ENCODE results near the gene RNPEPL1. TPM values are rescaled to one million over a fixed set of nuclear protein-coding genes. Genes with fewer than 3 reads are reported as not detected.
A peak's percentile ranks its signal among the peaks of the same experiment; 100 is the strongest.
"Not testable (repeated sequence)": the region's sequence is repeated elsewhere in the genome, so short reads cannot be mapped to it uniquely, and the experiment has no call there.

Gene RNPEPL1
- total and polyA plus RNA-seq, 2 experiments from 2014 or later, result 11.1 to 23.0 TPM

DNA sequence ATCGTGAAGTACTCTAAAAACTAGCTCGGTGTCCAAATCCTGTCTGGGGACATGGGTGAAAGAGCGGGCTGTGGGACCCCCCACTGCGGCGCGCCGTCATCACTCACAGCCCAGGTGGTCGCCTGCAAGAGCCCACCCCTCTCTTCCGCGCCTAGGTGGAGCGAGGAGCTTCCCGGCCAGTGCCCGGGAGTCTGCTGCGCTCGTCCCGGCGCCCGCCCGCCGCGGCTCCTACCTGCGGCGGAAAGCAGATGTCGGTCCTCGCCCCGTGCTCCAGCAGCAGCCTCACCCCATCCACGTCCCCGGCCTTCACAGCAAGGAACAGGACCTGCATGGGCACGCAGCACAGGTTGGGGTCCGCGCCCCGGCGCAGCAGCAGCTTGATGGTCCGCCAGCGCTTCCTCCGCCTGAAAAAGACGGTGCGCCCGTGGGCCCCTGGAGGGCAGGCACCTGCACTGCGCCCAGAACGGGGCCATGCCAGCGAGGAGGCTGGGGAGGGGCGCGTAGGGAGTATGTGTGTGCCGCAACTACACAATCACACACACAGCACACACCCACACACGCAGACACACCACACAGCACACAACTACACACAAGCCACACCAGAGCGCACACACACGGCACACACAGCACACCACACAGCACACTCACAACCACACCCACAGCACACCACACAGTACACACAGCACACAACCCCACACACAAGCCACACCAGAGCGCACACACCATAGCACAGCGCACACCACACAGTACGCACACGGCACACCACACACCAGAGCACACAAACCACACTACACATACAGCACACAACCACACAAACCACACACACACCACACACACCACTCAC lies 47.9 kb upstream of the RNPEPL1 start:
- peak; percentile 37 for DNase-seq
- in situ Hi-C loops (cut with MboI), result no loop called here
- no peaks in the 10 kb centered on the region for H3K27me3 ChIP-seq (replicated peaks; ENCODE audit: insufficient read depth)
- no peaks in the 10 kb centered on the region for H3K79me2 ChIP-seq (ENCODE audit: insufficient read depth)
- H3K27ac ChIP-seq, result no peak overlapping the region
- peak overlapping the region; percentile 79 for H2AFZ ChIP-seq
- TF ChIP-seq EZH2phosphoT487 (IDR thresholded peaks at IDR 0.05; ENCODE audit: insufficient read depth, low read depth), result no peak
- no peak for TF ChIP-seq EZH2 (IDR thresholded peaks at IDR 0.05; ENCODE audit: insufficient read depth, poor library complexity, severe bottlenecking)
- peak overlapping the region; percentile 63 for H3K4me3 ChIP-seq
- H3F3A ChIP-seq (ENCODE audit: insufficient read depth), result no peaks in the 10 kb centered on the region
- no peaks in the 10 kb centered on the region for H3K9me3 ChIP-seq (ENCODE audit: low read depth)
- H3K9ac ChIP-seq, result peak overlapping the region; percentile 56
- no peaks in the 10 kb centered on the region for H4K20me1 ChIP-seq (ENCODE audit: insufficient read depth)
- no peaks in the 10 kb centered on the region for H3K36me3 ChIP-seq (ENCODE audit: low read depth)
- peaks cover 7% of the 10 kb centered on the region; the same call in 1 of the 2 replicates for H3K4me1 ChIP-seq (ENCODE audit: insufficient read depth)
- H3K4me2 ChIP-seq (ENCODE audit: unreplicated experiment), result peak overlapping the region; percentile 76
- H3K9me2 ChIP-seq (ENCODE audit: insufficient read depth), result no peaks in the 10 kb centered on the region
- 18 to 21% methylated on average over 47 to 52 of the region's 52 CpGs for WGBS, 2 experiments (ENCODE audit: low coverage in 1 of 2, low lambda C conversion rate in 2 of 2, missing lambda C conversion rate in 2 of 2)

DNA sequence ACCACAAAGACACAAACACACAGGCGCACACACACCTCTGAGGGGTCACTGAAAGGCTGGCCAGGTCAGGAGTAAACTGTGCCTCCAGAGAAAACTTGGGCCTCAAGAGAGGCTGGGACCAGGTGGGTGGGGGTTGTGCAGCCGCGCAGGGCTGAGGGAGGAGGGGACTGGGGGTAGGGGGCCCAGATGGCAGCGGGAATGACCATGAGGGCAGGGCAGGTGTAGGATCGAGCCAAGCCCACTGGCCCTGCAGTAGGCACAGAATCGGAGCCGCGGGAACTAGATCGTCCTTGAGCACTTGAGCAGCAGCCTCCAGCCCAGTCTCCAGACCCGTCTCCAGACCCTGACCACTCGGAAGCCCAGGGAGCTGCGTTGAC lies 47.3 kb upstream of the RNPEPL1 start:
- Histone ChIP-seq H3K9me2 (ENCODE audit: insufficient read depth) (no peaks in the 10 kb centered on the region), H3K9ac (no peak overlapping the region), H3K4me3 (no peak overlapping the region), H3K79me2 (ENCODE audit: insufficient read depth) (no peaks in the 10 kb centered on the region), H3K36me3 (ENCODE audit: low read depth) (no peaks in the 10 kb centered on the region), H3K4me1 (ENCODE audit: insufficient read depth) (peaks cover 7% of the 10 kb centered on the region; the same call in 1 of the 2 replicates), H4K20me1 (ENCODE audit: insufficient read depth) (no peaks in the 10 kb centered on the region), H3K9me3 (ENCODE audit: low read depth) (no peaks in the 10 kb centered on the region), H3F3A (ENCODE audit: insufficient read depth) (no peaks in the 10 kb centered on the region), H3K4me2 (ENCODE audit: unreplicated experiment) (no peak overlapping the region), H2AFZ (no peak overlapping the region), H3K27ac (no peak overlapping the region), H3K27me3 (replicated peaks; ENCODE audit: insufficient read depth) (no peaks in the 10 kb centered on the region)
- DNase-seq, result no peak
- 88 to 90% methylated on average over 11 to 12 of the region's 12 CpGs for WGBS, 2 experiments (ENCODE audit: low coverage in 1 of 2, low lambda C conversion rate in 2 of 2, missing lambda C conversion rate in 2 of 2)
- no peak for TF ChIP-seq EZH2phosphoT487 (IDR thresholded peaks at IDR 0.05; ENCODE audit: insufficient read depth, low read depth)
- no peak for TF ChIP-seq EZH2 (IDR thresholded peaks at IDR 0.05; ENCODE audit: insufficient read depth, poor library complexity, severe bottlenecking)
- in situ Hi-C loops (cut with MboI), result no loop called here

DNA sequence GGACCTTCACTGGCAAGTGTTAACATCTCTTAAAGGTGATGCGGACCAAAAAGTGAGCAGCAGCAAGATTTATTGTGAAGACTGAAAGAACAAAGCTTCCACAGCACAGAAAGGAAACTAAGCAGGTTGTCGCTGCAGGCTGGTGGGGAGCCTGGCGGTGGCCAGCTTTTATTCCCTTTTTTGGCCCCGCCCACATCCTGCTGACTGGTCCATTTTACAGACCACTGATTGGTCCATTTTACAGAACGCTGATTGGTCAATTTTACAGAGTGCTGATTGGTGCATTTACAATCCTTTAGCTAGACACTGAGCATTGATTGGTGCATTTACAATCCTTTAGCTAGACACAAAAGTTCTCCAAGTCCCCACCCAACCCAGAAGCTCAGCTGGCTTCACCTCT lies 46.4 kb upstream of the RNPEPL1 start:
- H4K20me1 ChIP-seq (ENCODE audit: insufficient read depth); H3K9me2 ChIP-seq (ENCODE audit: insufficient read depth); H3K9me3 ChIP-seq (ENCODE audit: low read depth); H3K4me2 ChIP-seq (ENCODE audit: unreplicated experiment); H3K79me2 ChIP-seq (ENCODE audit: insufficient read depth); H3F3A ChIP-seq (ENCODE audit: insufficient read depth); H3K4me1 ChIP-seq (ENCODE audit: insufficient read depth); H3K36me3 ChIP-seq (ENCODE audit: low read depth); H2AFZ ChIP-seq; H3K4me3 ChIP-seq; H3K27me3 ChIP-seq (replicated peaks; ENCODE audit: insufficient read depth); DNase-seq; H3K27ac ChIP-seq; H3K9ac ChIP-seq; in situ Hi-C loops (cut with MboI): not testable (repeated sequence)
- WGBS, 2 experiments (ENCODE audit: low coverage in 1 of 2, low lambda C conversion rate in 2 of 2, missing lambda C conversion rate in 2 of 2), result 89 to 90% methylated on average over 5 of the region's 5 CpGs

DNA sequence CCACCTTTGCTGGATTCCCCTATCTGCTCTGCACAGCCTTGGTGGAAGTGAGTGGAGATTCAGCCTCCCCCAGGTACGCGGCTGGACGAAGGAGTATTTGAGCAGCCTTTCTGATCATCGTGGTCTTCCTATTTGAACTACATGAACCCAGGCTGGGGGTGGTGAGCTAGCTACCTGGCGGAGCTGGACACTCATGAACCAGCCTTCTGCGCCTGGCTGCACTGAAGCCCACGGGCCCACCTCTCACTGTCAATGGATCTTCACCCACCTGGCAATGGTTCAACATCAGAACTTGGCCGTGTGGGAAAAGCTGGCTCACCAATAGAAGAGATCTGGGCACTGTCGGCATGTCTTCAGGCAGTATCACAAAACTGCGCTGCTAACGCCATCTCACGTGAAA lies 45.9 kb upstream of the RNPEPL1 start:
- H3F3A ChIP-seq (ENCODE audit: insufficient read depth), result no peaks in the 10 kb centered on the region
- peaks cover 7% of the 10 kb centered on the region; the same call in 1 of the 2 replicates for H3K4me1 ChIP-seq (ENCODE audit: insufficient read depth)
- no peaks in the 10 kb centered on the region for H3K9me2 ChIP-seq (ENCODE audit: insufficient read depth)
- no peak overlapping the region for H2AFZ ChIP-seq
- DNase-seq, result no peak
- H3K27me3 ChIP-seq (replicated peaks; ENCODE audit: insufficient read depth), result no peaks in the 10 kb centered on the region
- H3K27ac ChIP-seq, result no peak overlapping the region
- H3K79me2 ChIP-seq (ENCODE audit: insufficient read depth), result no peaks in the 10 kb centered on the region
- H3K4me3 ChIP-seq, result no peak overlapping the region
- 84 to 85% methylated on average over 12 of the region's 12 CpGs for WGBS, 2 experiments (ENCODE audit: low coverage in 1 of 2, low lambda C conversion rate in 2 of 2, missing lambda C conversion rate in 2 of 2)
- no peaks in the 10 kb centered on the region for H4K20me1 ChIP-seq (ENCODE audit: insufficient read depth)
- no peak overlapping the region for H3K4me2 ChIP-seq (ENCODE audit: unreplicated experiment)
- H3K9me3 ChIP-seq (ENCODE audit: low read depth), result no peaks in the 10 kb centered on the region
- no peaks in the 10 kb centered on the region for H3K36me3 ChIP-seq (ENCODE audit: low read depth)
- in situ Hi-C loops (cut with MboI), result no loop called here
- H3K9ac ChIP-seq, result no peak overlapping the region
- no peak for TF ChIP-seq EZH2phosphoT487 (IDR thresholded peaks at IDR 0.05; ENCODE audit: insufficient read depth, low read depth)
- TF ChIP-seq EZH2 (IDR thresholded peaks at IDR 0.05; ENCODE audit: insufficient read depth, poor library complexity, severe bottlenecking), result no peak

All from GM23248 (cell line).